C4-2B (cell line): ENCODE results near the gene VIL1.

ENCODE experiments used
- CTCF ChIP-seq: fragments of 450-650 bp; conservative IDR thresholded peaks from 2 replicates; pipeline ENCODE4 v1.5.1; 2017; ENCODE audit warnings: mild to moderate bottlenecking
- ZFX ChIP-seq: fragments of 450-650 bp; IDR thresholded peaks from 2 replicates; pipeline ENCODE4 v1.6.1; 2017

GRCh38 chr2:218403810-218404209 lies 15.1 kb upstream of the VIL1 start:
- no peak for TF ChIP-seq CTCF
- no peak for TF ChIP-seq ZFX
